ENCODE measurements around the gene MYCBPAP.

Gene MYCBPAP

DNA sequence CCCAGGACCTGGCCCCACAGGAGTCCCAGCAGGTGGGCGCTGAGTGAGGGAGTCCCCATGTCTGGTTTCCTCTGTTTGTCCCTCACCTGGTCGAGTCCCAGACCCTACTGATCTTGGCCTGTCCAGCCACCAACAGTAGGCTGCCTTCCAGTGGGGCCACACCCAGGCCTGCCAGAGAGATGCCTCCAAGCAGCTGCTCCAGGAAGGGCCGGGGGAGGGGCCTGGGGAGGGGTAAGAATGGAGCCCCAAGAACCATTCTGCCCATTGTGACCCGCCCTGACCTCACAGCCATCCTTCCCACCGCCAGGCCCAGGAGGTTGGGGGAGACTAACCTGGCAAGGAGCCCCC lies 39.5 kb downstream of the MYCBPAP start:
- Histone ChIP-seq H4K20me1 (ENCODE audit: insufficient read depth, low read length) (no peaks in the 10 kb centered on the region), H3K27me3 (ENCODE audit: low read depth, low read length) (peaks cover 15% of the 10 kb centered on the region; the same call in 1 of the 2 replicates), H3K27ac (ENCODE audit: low read length) (no peak overlapping the region), H3K4me1 (ENCODE audit: low read length) (peaks cover 17% of the 10 kb centered on the region), H3K4me2 (ENCODE audit: low read length) (peak overlapping the region; percentile 93), H2AFZ (ENCODE audit: low read depth, low read length) (no peak overlapping the region), H3K79me2 (ENCODE audit: low read length) (no peaks in the 10 kb centered on the region), H3K36me3 (replicated peaks; ENCODE audit: low read depth, low read length) (no peaks in the 10 kb centered on the region), H3K9me3 (ENCODE audit: insufficient read depth, low read length) (no peaks in the 10 kb centered on the region), H3K4me3 (ENCODE audit: low read length) (peak overlapping the region; percentile 89), H3K9ac (ENCODE audit: low read length) (peak overlapping the region; percentile 82)
- TF ChIP-seq, protein P1, sequence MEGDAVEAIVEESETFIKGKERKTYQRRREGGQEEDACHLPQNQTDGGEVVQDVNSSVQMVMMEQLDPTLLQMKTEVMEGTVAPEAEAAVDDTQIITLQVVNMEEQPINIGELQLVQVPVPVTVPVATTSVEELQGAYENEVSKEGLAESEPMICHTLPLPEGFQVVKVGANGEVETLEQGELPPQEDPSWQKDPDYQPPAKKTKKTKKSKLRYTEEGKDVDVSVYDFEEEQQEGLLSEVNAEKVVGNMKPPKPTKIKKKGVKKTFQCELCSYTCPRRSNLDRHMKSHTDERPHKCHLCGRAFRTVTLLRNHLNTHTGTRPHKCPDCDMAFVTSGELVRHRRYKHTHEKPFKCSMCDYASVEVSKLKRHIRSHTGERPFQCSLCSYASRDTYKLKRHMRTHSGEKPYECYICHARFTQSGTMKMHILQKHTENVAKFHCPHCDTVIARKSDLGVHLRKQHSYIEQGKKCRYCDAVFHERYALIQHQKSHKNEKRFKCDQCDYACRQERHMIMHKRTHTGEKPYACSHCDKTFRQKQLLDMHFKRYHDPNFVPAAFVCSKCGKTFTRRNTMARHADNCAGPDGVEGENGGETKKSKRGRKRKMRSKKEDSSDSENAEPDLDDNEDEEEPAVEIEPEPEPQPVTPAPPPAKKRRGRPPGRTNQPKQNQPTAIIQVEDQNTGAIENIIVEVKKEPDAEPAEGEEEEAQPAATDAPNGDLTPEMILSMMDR (IDR thresholded peaks at IDR 0.05; ENCODE audit: low read depth, low read length) = no peak
- no peak for TF ChIP-seq EZH2phosphoT487 (IDR thresholded peaks at IDR 0.05; ENCODE audit: low read depth)

DNA sequence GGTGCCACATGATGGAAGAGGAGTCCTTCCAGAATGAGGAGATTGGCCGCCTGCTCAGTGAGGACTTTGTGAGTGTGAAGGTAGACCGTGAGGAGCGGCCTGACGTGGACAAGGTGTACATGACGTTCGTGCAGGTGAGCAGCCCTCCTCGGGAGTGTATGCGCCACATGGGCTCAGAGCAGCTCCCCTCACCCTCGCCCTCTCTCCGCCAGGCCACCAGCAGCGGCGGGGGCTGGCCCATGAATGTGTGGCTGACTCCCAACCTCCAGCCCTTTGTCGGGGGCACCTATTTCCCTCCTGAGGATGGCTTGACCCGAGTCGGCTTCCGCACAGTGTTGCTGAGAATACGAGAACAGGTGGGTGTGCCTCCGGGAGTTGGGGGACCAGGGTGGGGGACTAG lies 40.6 kb downstream of the MYCBPAP start:
- Histone ChIP-seq H3K27ac (ENCODE audit: low read length) (no peak overlapping the region), H3K79me2 (ENCODE audit: low read length) (no peaks in the 10 kb centered on the region), H3K36me3 (replicated peaks; ENCODE audit: low read depth, low read length) (no peaks in the 10 kb centered on the region), H3K9ac (ENCODE audit: low read length) (no peak overlapping the region), H3K4me3 (ENCODE audit: low read length) (no peak overlapping the region), H2AFZ (ENCODE audit: low read depth, low read length) (no peak overlapping the region), H4K20me1 (ENCODE audit: insufficient read depth, low read length) (no peaks in the 10 kb centered on the region), H3K9me3 (ENCODE audit: insufficient read depth, low read length) (no peaks in the 10 kb centered on the region), H3K4me2 (ENCODE audit: low read length) (no peak overlapping the region), H3K4me1 (ENCODE audit: low read length) (peaks cover 17% of the 10 kb centered on the region), H3K27me3 (ENCODE audit: low read depth, low read length) (peaks cover 14% of the 10 kb centered on the region; the same call in 1 of the 2 replicates)
- no peak for TF ChIP-seq EZH2phosphoT487 (IDR thresholded peaks at IDR 0.05; ENCODE audit: low read depth)
- TF ChIP-seq, protein P1 (IDR thresholded peaks at IDR 0.05; ENCODE audit: low read depth, low read length) = no peak

DNA sequence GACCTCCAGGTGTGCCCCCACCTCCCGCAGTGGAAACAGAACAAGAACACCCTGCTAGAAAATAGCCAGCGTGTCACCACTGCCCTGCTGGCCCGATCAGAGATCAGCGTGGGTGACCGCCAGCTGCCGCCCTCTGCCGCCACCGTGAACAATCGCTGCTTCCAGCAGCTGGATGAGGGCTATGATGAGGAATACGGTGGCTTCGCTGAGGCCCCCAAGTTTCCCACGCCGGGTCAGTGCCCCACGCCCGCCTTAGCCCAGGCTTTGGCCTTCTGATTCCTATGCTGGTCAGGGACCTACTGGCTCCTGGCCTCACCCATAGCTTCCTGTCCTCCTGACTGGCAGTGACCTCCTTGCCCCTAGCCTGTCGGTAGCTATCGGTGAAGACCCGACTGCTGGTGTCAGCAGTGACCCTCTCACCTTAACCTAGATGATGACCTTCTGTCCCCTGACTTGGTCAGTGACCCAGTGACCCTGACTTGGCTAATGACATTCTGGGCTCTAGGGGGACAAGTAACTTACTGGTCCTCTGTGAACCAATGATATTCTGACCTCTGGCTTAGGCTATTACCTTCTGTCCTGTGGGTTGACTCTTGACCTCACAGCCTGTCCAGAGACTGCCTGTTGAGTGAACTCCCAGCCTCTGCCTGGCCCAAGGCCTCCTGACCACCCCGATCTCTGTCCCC lies 41.2 kb downstream of the MYCBPAP start:
- Histone ChIP-seq H3K4me1 (ENCODE audit: low read length) (peaks cover 17% of the 10 kb centered on the region), H2AFZ (ENCODE audit: low read depth, low read length) (no peak overlapping the region), H3K79me2 (ENCODE audit: low read length) (no peaks in the 10 kb centered on the region), H3K36me3 (replicated peaks; ENCODE audit: low read depth, low read length) (no peaks in the 10 kb centered on the region), H3K27ac (ENCODE audit: low read length) (no peak overlapping the region), H3K27me3 (ENCODE audit: low read depth, low read length) (peaks cover 9% of the 10 kb centered on the region; the same call in 1 of the 2 replicates), H4K20me1 (ENCODE audit: insufficient read depth, low read length) (no peaks in the 10 kb centered on the region), H3K9me3 (ENCODE audit: insufficient read depth, low read length) (no peaks in the 10 kb centered on the region), H3K4me2 (ENCODE audit: low read length) (no peak overlapping the region), H3K4me3 (ENCODE audit: low read length) (no peak overlapping the region), H3K9ac (ENCODE audit: low read length) (no peak overlapping the region)
- TF ChIP-seq, protein P1 (IDR thresholded peaks at IDR 0.05; ENCODE audit: low read depth, low read length) = no peak
- no peak for TF ChIP-seq EZH2phosphoT487 (IDR thresholded peaks at IDR 0.05; ENCODE audit: low read depth)

DNA sequence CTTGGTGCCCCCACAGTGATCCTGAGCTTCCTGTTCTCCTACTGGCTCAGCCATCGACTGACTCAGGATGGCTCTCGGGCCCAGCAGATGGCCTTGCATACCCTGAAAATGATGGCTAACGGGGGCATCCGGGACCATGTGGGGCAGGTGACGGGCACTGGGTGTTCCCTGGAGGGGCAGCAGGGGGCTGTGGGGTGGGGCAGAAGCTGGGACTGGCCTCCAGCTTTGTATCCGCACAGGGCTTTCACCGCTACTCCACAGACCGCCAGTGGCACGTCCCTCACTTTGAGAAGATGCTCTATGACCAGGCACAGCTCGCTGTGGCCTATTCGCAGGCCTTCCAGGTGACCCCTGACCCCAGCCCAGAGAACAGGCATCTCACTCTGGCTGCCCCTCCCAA lies 41.7 kb downstream of the MYCBPAP start:
- Histone ChIP-seq H3K27me3 (ENCODE audit: low read depth, low read length) (peaks cover 6% of the 10 kb centered on the region; the same call in 1 of the 2 replicates), H3K4me1 (ENCODE audit: low read length) (peaks cover 17% of the 10 kb centered on the region), H3K9ac (ENCODE audit: low read length) (no peak overlapping the region), H3K4me2 (ENCODE audit: low read length) (no peak overlapping the region), H3K9me3 (ENCODE audit: insufficient read depth, low read length) (no peaks in the 10 kb centered on the region), H3K4me3 (ENCODE audit: low read length) (no peak overlapping the region), H3K79me2 (ENCODE audit: low read length) (no peaks in the 10 kb centered on the region), H2AFZ (ENCODE audit: low read depth, low read length) (no peak overlapping the region), H4K20me1 (ENCODE audit: insufficient read depth, low read length) (no peaks in the 10 kb centered on the region), H3K27ac (ENCODE audit: low read length) (no peak overlapping the region), H3K36me3 (replicated peaks; ENCODE audit: low read depth, low read length) (no peaks in the 10 kb centered on the region)
- no peak for TF ChIP-seq EZH2phosphoT487 (IDR thresholded peaks at IDR 0.05; ENCODE audit: low read depth)
- TF ChIP-seq, protein P1 (IDR thresholded peaks at IDR 0.05; ENCODE audit: low read depth, low read length) = no peak
